GM18511 (cell line): ENCODE measurements around the gene PEX11G.

ENCODE experiments used
- ATAC-seq: cut with Tn5 transposase; IDR thresholded peaks from one replicate; pipeline ENCODE4 v1.9.1; 2021; ENCODE audit warnings: mild to moderate bottlenecking, moderate library complexity; ENCODE audit not compliant: unreplicated experiment

Gene PEX11G

DNA sequence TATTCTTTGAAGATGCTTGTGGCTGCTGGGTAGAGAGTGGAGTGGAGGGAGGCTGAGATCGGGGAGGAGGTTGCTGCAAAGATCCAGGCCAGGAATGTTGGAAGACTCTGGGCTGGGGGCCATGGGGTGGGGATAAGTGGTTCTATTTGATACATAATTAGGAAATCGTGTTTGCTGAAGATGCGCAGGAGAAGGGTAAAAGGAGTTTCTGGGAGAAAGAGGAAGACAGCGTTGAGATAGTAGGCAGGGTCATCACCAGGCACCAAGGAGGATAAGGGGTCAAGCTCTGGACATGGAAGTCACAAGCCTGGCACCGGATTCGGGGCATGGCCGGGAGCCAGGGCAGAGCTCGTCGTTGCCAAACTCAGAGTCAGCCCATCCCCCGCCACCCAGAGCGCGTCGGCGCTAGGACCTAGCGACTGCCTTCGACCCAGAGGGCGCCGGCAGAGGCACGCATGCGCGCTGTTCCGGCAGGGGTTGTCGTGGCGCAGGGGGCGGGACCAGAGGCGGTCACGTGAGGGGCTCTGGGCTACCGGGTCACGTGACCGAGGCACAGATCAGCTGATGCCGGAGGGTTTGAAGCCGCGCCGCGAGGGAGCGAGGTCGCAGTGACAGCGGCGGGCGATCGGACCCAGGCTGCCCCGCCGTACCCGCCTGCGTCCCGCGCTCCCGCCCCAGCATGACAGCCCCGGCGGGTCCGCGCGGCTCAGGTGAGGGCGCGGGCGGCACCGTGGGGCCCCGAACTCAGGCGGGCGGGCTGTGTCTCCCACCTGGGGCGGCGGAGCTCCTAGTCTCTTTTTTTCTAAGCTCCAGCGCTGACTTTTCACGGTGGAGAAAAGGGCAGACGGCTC lies 33.5 kb upstream of the PEX11G start, which contains the start of gene MCOLN1:
MCOLN1 (plus strand) TSS at position 553 of the 851 bp plus-strand sequence; CDS start at position 680, 127 bp downstream.
- ATAC-seq, result peak; percentile 86

DNA sequence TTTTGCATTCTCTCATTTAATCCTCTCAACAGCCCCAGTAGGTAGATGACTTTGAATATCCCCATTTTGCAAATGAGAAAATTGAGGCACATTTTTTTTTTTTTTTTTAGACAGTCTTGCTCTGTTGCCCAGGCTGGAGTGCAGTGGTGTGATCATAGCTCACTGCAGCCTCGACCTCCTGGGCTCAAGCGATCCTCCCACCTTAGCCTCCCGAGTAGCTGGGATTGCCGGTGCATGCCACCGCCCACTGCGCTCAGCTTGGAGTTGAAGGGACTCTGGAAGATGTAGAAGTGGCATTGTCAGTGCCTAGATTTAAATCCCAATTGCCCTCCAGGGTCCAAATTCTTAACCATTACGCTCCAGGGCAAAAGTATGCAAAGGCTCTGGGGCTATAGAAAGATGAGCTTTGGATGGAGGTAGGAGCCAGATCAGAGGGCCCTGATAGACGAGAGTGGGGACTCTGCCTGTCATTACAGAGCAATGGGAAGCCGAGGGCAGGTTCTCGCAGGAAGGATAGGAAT lies 32.8 kb upstream of the PEX11G start:
- ATAC-seq, result no peak

GRCh38 chr19:7520131-7521051 lies 31.6 kb upstream of the PEX11G start:
- ATAC-seq, result no peak

DNA sequence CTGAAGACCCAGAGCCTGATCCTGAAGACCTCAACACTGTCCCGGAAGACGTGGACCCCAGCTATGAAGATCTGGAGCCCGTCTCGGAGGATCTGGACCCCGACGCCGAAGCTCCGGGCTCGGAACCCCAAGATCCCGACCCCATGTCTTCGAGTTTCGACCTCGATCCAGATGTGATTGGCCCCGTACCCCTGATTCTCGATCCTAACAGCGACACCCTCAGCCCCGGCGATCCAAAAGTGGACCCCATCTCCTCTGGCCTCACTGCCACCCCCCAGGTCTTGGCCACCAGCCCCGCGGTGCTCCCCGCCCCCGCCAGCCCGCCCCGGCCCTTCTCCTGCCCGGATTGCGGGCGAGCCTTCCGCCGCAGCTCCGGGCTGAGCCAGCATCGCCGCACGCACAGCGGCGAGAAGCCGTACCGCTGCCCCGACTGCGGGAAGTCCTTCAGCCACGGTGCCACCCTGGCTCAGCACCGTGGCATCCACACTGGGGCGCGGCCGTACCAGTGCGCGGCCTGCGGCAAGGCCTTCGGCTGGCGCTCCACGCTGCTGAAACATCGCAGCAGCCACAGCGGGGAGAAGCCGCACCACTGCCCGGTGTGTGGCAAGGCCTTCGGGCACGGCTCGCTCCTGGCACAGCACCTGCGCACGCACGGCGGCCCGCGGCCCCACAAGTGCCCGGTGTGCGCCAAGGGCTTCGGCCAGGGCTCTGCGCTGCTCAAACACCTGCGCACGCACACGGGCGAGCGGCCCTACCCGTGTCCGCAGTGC lies 30.7 kb upstream of the PEX11G start:
- ATAC-seq, result no peak

GRCh38 chr19:7516878-7517277 lies 28.0 kb upstream of the PEX11G start:
- ATAC-seq, result no peak

DNA sequence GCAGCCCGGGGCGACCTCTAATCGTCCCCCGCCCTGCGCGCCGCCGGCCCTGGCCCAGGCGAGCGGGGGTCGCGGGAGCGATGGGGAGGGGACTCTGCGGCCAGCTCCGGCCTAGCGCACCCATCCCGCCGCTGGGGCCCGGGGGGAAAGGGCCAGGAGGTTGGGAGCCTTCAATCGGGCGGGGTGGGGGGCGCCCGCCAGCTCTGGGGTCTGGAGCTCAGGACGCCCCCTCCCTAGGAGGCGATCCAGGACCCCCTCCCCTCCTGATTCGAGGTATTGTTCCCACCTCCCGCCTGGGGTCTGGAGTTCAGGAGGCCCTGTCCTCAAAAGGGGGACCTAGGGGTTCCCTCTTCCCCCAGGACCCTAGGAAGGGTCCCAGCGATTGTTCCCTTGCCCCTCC lies 27.5 kb upstream of the PEX11G start:
- no peak for ATAC-seq

DNA sequence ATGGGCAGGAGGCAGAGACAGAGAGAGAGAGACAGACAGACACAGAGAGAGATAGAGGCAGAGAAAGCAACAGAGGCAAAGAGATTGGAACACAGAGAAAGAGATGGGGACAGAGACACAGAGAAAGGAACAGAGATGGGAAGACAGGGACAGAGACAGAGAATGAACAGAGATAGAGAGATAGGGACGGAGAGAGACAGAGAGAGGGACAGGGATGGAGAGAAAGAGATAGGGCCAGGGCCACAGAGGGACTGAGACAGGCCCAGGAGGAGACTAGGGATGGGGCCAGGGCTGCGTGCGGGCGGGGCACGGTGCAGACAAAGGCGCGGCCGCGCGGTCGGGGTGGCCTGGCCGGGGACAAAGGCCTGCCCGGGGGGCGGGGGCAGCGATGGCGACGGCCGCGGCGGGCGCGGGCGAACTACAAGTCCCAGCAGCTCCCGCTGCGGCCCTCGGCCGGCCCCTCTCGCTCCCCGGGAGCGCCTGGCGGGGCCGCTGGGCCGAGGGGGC lies 26.9 kb upstream of the PEX11G start, which contains the start of gene ZNF358:
ZNF358 (plus strand) TSS at position 459 of the 507 bp plus-strand sequence. CDS start 3,140 bp downstream, outside the sequence.
- no peak for ATAC-seq

- ATAC-seq, result no peak
These were observed 26.3 kb upstream of the PEX11G start for GRCh38 chr19:7515110-7515644.

DNA sequence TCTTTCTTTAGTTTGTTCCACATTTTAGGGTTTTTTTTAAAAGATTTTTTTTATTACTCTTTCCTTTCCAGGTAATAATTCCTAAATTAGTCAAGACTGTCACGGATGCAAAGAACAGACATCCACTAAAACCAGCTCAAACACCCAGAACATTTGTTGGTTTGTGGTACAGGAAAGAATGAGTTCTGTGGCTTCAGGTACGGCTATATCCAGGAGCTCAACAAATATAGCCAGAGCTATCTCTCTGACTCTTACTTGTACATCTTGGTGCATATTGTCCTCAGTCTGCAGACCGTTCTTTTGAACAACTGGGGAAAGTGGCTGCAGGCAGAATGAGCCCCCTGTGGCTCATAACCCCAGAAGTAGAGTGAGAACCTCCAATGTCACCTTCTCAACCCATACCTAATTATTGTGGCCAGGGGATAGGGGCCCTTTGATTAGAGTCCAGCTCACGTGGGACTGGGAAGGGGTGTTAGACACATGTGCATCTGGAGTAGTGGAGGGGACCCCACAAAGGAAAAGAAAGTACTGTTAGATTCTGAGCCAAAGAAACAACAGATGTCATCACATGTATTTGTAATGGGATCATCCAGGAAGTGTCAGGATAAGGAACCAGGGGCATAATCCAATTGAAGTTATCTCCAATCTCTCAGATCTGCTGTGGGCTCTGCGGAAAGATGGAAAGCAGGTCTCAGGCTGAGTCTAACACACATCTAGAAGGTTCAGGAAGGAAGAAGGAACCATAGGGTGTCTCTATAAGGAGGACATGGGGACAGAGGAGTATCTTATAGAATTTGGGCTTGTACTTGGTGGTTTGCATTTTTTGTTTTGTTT lies 25.2 kb upstream of the PEX11G start:
- ATAC-seq, result no peak

GRCh38 chr19:7512400-7512851 lies 23.6 kb upstream of the PEX11G start:
- no peak for ATAC-seq

DNA sequence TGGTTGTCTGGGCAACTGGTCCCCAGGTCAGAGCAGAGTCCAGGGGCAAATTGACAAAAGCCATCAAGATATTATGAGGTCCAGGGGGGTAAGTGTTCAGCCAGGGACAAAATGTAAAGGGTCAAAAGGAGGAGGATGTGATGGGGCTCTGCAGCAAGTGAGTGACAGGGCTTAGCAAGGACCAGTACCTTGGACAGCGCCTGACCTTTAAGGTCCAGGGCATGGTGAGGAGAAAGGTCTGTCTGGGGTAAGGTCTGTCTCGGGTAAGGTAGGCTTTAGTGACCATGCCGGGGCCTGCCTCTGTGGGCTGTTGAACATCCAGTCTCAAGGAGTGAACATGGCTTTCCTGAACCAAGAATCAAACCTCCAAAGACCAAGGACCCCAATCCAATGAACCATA lies 20.8 kb upstream of the PEX11G start:
- no peak for ATAC-seq

- no peak for ATAC-seq
These were observed 19.0 kb upstream of the PEX11G start for GRCh38 chr19:7507884-7508283.

DNA sequence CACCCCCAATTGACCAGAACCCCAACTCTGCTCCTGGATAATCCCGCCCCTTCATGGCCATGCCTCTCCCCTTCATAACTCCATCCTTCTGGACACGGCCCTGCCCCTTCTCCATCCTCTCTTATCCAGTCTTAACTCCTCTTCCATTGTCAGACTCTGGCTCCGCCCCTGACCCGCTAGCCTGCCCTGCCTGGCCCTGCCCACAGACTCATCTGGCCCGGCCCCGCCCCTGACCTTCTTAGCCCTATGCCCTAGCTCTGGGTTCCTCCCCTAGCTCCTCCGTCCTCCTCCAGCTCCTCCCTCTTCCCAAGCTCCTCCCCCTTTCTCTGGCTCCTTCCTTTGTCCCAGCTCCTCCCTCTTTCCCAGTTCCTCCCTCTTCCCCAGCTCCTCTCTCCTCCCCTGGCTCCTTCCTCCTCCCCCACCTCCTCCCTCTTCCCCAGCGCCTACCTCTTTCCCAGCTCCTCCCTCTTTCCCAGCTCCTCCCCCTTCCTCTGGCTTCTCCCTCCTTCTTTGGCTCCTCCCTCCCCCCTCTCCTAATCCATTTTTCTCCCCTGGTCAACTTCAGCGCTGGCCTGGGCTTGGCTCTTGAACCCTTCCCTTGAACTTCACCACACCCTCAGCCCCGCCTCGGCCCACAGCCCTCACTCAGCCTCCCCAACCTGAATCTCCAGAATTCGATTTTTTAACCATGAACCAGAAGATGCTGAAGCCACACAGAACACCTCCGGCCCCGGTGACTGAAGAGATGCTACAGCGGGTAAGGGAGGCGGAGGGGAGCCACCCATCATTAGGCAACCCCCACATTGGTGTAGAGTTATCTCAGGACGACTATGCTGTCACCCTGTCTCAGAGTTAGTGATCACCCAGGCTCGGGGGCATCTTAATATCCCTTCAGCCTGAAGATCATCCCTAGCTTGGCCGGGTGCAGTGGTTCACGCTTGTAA lies 17.8 kb upstream of the PEX11G start:
- ATAC-seq, result no peak

GRCh38 chr19:7505682-7506384 lies 17.0 kb upstream of the PEX11G start:
- ATAC-seq, result no peak

DNA sequence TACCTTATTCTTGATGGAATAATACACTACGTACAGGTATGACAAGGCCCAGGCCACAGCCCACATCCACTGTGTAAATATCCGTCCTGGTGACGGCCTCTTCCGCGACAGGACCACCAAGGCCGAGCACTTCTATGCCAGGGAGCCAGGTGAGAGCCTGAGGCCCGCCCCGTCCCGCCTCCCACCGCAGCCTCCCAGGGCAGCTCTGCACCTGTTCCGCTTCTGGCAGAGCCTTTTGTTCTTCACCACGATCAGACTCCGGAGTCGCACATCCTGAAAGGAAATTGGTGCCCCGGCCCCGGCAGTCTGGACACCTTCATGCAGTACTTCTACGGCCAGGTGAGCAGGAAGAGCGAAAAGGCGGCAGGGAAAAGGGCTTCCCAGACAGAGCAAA lies 16.4 kb upstream of the PEX11G start:
- no peak for ATAC-seq

DNA sequence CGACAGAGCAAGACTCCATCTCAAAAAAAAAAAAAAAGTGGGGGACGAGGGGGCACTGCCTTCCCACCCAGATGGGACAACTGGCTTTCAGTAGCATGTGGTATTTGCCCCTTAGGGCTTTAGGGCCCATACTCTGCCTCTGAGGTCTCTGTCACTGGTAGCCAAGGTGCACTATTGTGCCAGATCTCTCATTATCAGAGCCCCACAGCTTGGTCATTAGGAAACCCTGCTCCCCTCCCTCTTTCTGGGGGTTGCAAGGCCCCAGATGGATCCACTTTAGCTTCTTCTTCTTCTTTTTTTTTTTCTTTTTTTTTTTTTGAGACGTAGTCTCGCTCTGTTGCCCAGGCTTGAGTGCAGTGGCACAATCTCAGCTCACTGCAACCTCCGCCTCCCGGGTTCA lies 15.8 kb upstream of the PEX11G start:
- ATAC-seq, result no peak

DNA sequence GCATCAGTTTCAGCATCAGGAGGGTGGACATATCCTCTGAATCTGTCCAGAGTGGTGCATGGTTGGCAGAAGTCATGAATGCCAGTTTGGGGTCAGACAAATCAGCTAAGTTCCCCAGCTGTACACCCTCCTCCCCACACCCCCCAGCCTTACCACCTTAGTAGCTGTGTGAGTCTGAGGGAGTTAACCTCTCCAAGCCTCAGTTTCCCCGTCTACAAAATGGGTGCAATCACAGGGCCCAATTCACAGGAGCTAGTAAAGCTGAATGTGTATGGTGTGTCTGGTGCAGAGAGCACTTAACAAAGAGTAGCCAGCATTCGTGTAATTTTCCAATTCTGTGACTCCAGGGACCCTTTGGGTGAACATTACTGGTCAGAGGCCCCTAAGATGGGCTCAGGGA lies 13.7 kb upstream of the PEX11G start:
- no peak for ATAC-seq
